ENCODE data around the gene ANKFN1.

Gene ANKFN1

GRCh38 chr17:56480501-56480900, 327.2 kb downstream of the ANKFN1 start:
- TF ChIP-seq, protein P1, sequence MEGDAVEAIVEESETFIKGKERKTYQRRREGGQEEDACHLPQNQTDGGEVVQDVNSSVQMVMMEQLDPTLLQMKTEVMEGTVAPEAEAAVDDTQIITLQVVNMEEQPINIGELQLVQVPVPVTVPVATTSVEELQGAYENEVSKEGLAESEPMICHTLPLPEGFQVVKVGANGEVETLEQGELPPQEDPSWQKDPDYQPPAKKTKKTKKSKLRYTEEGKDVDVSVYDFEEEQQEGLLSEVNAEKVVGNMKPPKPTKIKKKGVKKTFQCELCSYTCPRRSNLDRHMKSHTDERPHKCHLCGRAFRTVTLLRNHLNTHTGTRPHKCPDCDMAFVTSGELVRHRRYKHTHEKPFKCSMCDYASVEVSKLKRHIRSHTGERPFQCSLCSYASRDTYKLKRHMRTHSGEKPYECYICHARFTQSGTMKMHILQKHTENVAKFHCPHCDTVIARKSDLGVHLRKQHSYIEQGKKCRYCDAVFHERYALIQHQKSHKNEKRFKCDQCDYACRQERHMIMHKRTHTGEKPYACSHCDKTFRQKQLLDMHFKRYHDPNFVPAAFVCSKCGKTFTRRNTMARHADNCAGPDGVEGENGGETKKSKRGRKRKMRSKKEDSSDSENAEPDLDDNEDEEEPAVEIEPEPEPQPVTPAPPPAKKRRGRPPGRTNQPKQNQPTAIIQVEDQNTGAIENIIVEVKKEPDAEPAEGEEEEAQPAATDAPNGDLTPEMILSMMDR (IDR thresholded peaks at IDR 0.05; ENCODE audit: low read depth, low read length): no peak
- no peak for DNase-seq (ENCODE audit: extremely low read depth, low read depth)

DNA sequence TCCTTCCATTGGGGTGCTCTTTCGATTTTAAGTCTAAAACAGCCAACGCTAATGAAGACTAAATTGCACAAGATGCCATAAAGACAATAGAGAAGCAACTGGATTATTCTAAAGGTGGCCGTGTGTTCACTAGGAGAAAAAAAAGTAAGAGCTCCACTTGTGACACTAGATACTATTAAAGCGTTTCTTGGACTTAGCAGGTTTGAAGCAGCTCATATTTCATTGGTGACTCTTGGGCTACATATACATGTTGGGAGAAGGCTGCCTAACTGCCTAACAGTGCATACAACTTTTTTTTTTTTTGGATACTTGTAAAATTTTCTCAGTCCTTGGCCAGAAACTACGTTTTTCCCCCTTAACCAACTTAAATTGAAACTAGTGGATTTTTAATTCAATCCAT, 328.4 kb downstream of the ANKFN1 start:
- TF ChIP-seq, protein P1 (IDR thresholded peaks at IDR 0.05; ENCODE audit: low read depth, low read length): no peak
- no peak for DNase-seq (ENCODE audit: extremely low read depth, low read depth)

- TF ChIP-seq, protein P1 (IDR thresholded peaks at IDR 0.05; ENCODE audit: low read depth, low read length): no peak
- no peak for DNase-seq (ENCODE audit: extremely low read depth, low read depth)
Observed at GRCh38 chr17:56482229-56482628, 329.0 kb downstream of the ANKFN1 start.

GRCh38 chr17:56486732-56487131, 333.5 kb downstream of the ANKFN1 start:
- no peak for DNase-seq (ENCODE audit: extremely low read depth, low read depth)
- TF ChIP-seq, protein P1 (IDR thresholded peaks at IDR 0.05; ENCODE audit: low read depth, low read length): no peak

DNA sequence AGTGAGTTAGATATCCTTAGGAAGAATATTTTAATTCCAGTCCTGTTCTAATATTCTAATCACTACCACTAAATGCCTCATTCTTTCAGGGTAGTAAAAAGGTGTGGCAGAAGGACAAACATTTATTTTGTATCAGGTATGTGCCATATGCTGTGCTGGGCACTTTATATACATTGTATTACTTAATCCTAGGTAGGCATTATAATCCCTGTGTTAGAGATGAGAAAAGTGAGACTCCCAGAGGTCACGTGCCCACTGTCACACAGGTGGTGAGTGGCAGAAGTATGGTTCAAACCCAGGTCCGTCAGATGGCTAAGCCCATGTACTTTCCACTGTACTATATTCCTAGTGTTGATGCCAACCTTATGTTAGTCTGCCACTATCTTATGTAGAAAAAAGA, 335.5 kb downstream of the ANKFN1 start:
- TF ChIP-seq, protein P1 (IDR thresholded peaks at IDR 0.05; ENCODE audit: low read depth, low read length): no peak
- DNase-seq (ENCODE audit: extremely low read depth, low read depth): no peak

- TF ChIP-seq, protein P1 (IDR thresholded peaks at IDR 0.05; ENCODE audit: low read depth, low read length): no peak
- no peak for DNase-seq (ENCODE audit: extremely low read depth, low read depth)
Observed at GRCh38 chr17:56489980-56490379, 336.7 kb downstream of the ANKFN1 start.

DNA sequence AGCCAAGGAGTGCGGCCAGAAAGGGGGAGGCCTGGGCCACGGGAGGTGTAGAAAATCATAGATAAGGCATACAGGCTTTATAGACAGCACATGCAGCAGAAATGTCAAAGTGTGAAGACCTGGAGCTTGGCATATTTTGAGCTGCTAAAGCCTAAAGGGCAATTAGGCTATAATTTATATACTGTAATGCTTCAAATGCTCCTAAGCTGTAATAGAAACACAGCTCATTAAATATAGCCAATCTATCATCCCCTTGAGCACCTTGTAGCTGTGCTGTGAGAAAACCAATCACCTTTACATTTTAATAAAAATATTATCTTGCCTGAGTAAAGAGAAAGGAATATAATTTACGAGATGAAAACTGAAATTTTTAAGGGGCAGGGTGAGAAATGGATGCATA, 342.3 kb downstream of the ANKFN1 start:
- TF ChIP-seq, protein P1 (IDR thresholded peaks at IDR 0.05; ENCODE audit: low read depth, low read length): no peak
- DNase-seq (ENCODE audit: extremely low read depth, low read depth): no peak

Data from AG09319 (cell line).